ENCODE measurements around the gene P2RY13.
A peak's percentile ranks its signal among the peaks of the same experiment; 100 is the strongest.

The P2RY13 gene

DNA sequence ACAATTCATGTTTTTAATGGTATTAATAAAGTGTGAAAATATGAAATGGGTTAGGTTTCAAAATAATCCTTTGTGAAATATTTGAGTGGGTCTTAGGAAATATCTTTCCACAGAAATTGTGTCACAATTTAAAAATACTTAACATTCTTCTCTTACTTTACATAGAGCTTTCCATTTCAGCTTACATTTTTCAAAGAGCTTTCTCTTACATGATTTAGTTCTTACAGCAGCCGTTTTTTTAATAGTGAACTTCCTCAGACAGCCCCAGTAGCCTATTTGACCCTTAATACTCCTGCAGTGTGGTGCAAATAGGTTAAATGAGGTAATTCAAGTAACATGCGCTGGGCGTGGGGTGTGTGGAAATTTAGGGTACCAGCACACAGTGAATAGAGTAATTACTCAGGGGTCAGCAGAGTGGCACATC, 33.4 kb upstream of the P2RY13 start:
- TF ChIP-seq CTCF (conservative IDR thresholded peaks at IDR 0.05; ENCODE audit: control insufficient read depth, insufficient read depth, low read depth, low read length), result no peak
- H3K4me3 ChIP-seq (ENCODE audit: control insufficient read depth, low read depth, low read length), result no peak overlapping the region
- no peak for DNase-seq (ENCODE audit: low read depth)

- no peak overlapping the region for H3K4me3 ChIP-seq (ENCODE audit: control insufficient read depth, low read depth, low read length)
- no peak for TF ChIP-seq CTCF (conservative IDR thresholded peaks at IDR 0.05; ENCODE audit: control insufficient read depth, insufficient read depth, low read depth, low read length)
- no peak for DNase-seq (ENCODE audit: low read depth)
Measured at GRCh38 chr3:151357463-151357850, 28.1 kb upstream of the P2RY13 start.

GRCh38 chr3:151356794-151357462, 27.6 kb upstream of the P2RY13 start:
- H3K4me3 ChIP-seq (ENCODE audit: control insufficient read depth, low read depth, low read length), result no peak overlapping the region
- peak; percentile 37 for DNase-seq (ENCODE audit: low read depth)
- no peak for TF ChIP-seq CTCF (conservative IDR thresholded peaks at IDR 0.05; ENCODE audit: control insufficient read depth, insufficient read depth, low read depth, low read length)

- H3K4me3 ChIP-seq (ENCODE audit: control insufficient read depth, low read depth, low read length), result no peak overlapping the region
- DNase-seq (ENCODE audit: low read depth), result no peak
- TF ChIP-seq CTCF (conservative IDR thresholded peaks at IDR 0.05; ENCODE audit: control insufficient read depth, insufficient read depth, low read depth, low read length), result no peak
Measured at GRCh38 chr3:151351648-151352047, 22.3 kb upstream of the P2RY13 start.

DNA sequence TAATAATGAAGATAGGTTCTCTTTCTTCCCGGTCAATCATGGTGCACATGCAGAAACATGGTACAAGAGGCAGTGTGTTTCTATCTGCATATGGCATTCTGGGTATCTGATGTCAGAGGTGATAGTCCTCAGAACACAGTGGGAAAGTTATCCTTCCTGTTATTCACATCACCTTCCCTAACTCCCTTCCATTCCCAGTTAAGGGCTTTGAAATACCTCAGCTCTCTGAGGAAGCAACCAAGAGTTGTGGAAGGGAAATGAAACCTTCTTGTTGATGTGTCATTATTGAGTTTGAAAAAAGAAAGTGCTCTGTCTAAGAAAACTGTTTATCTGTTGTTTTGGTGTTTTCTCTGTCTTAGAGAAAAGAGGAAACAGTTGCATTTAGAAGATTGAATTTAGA, 21.9 kb upstream of the P2RY13 start:
- H3K4me3 ChIP-seq (ENCODE audit: control insufficient read depth, low read depth, low read length), result no peak overlapping the region
- no peak for DNase-seq (ENCODE audit: low read depth)
- TF ChIP-seq CTCF (conservative IDR thresholded peaks at IDR 0.05; ENCODE audit: control insufficient read depth, insufficient read depth, low read depth, low read length), result no peak

- no peak overlapping the region for H3K4me3 ChIP-seq (ENCODE audit: control insufficient read depth, low read depth, low read length)
- no peak for DNase-seq (ENCODE audit: low read depth)
- TF ChIP-seq CTCF (conservative IDR thresholded peaks at IDR 0.05; ENCODE audit: control insufficient read depth, insufficient read depth, low read depth, low read length), result no peak
Measured at GRCh38 chr3:151350656-151351055, 21.3 kb upstream of the P2RY13 start.

- H3K4me3 ChIP-seq (ENCODE audit: control insufficient read depth, low read depth, low read length), result no peak overlapping the region
- DNase-seq (ENCODE audit: low read depth), result no peak
- no peak for TF ChIP-seq CTCF (conservative IDR thresholded peaks at IDR 0.05; ENCODE audit: control insufficient read depth, insufficient read depth, low read depth, low read length)
Measured at GRCh38 chr3:151347432-151347831, 18.1 kb upstream of the P2RY13 start.
